ENCODE data around the gene CHTOP. TPM values are rescaled to one million over a fixed set of nuclear protein-coding genes. Genes with fewer than 3 reads are reported as not detected.
"Not testable (repeated sequence)": the region's sequence is repeated elsewhere in the genome, so short reads cannot be mapped to it uniquely, and the experiment has no call there.

CHTOP gene
- total RNA-seq, 1 experiment from 2014 or later: 64.6 TPM

DNA sequence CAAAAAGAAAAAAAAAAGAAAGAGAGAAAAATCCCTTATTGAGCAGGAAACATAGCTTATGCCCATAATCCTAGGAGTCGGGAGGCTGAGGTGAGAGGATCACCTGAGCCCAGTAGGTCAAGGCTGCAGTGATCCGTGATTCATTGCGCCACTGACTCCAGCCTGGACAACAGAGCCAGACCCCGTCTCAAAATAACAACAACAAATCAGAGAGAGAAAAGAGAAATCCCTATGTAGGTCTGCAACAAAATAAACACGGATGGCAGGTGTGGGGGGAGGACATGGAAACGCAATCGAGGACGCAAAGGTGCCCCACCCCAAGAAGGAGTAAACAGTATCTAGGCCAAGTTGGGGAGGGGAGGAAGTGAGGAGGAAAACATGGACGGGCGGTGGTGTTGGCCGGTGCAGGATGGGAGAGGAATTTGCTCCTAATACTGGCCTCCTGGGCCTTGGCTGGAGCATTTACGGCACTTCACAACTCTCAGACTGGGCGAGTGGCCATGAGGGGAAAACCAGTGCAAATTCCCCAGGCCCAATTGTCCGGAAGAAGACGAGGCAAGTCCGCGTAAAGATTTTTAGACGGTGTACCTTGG is 609 bp upstream of the CHTOP start:
- Histone ChIP-seq H3K27ac (ENCODE audit: low read length) (no peak overlapping the region), H3K9me2 (replicated peaks; ENCODE audit: insufficient read depth, low read length) (no peaks in the 10 kb centered on the region), H3K27me3 (ENCODE audit: low read length) (no peaks in the 10 kb centered on the region), H3K36me3 (ENCODE audit: insufficient read depth, low read length) (peaks cover 24% of the 10 kb centered on the region), H3K79me2 (ENCODE audit: low read length) (peaks cover 34% of the 10 kb centered on the region), H3K4me2 (ENCODE audit: low read depth, low read length, poor library complexity, severe bottlenecking) (no peak overlapping the region), H3K9me3 (ENCODE audit: low read length) (no peaks in the 10 kb centered on the region), H3K4me3 (ENCODE audit: low read length) (no peak overlapping the region), H3K9ac (ENCODE audit: low read length) (no peak overlapping the region), H2AFZ (ENCODE audit: low read length) (no peak overlapping the region), H3K4me1 (ENCODE audit: low read length) (peaks cover 19% of the 10 kb centered on the region), H4K20me1 (ENCODE audit: insufficient read depth, low read depth, low read length) (peaks cover 3% of the 10 kb centered on the region; the same call in 1 of the 2 replicates)
- no peak for DNase-seq

DNA sequence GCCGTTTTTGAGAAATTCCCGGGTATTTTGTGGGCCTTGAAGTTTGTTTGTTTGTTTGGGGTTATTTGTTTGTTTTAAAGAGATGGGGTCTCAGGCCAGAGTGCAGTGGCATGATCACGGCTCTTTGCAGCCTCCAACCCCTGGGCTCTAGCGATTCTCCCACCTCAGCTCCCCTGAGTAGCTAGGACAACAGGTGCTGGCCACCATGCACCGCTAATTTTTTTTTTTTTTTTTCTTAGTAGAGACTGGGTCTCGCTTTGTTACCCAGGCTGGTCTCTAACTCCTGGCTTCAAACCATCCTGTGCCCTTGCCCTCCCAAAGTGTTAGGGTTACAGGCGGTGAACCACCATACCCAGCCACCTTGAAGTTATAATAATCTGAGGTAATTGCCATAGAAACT is 2.0 kb downstream of the CHTOP start:
- H3K9ac ChIP-seq (ENCODE audit: low read length): no peak overlapping the region
- peaks cover 45% of the 10 kb centered on the region for H3K36me3 ChIP-seq (ENCODE audit: insufficient read depth, low read length)
- peak overlapping the region; percentile 74 for H3K4me2 ChIP-seq (ENCODE audit: low read depth, low read length, poor library complexity, severe bottlenecking)
- H3K4me1 ChIP-seq (ENCODE audit: low read length): peaks cover 14% of the 10 kb centered on the region
- no peak overlapping the region for H3K27ac ChIP-seq (ENCODE audit: low read length)
- H3K4me3 ChIP-seq (ENCODE audit: low read length): peak overlapping the region; percentile 93; the same call in 1 of the 2 replicates
- H3K79me2 ChIP-seq (ENCODE audit: low read length): peaks cover 37% of the 10 kb centered on the region
- DNase-seq: no peak
- no peaks in the 10 kb centered on the region for H3K9me2 ChIP-seq (replicated peaks; ENCODE audit: insufficient read depth, low read length)
- H4K20me1 ChIP-seq (ENCODE audit: insufficient read depth, low read depth, low read length): peaks cover 3% of the 10 kb centered on the region; the same call in 1 of the 2 replicates
- no peak overlapping the region for H2AFZ ChIP-seq (ENCODE audit: low read length)
- H3K27me3 ChIP-seq (ENCODE audit: low read length): no peaks in the 10 kb centered on the region
- H3K9me3 ChIP-seq (ENCODE audit: low read length): no peaks in the 10 kb centered on the region

DNA sequence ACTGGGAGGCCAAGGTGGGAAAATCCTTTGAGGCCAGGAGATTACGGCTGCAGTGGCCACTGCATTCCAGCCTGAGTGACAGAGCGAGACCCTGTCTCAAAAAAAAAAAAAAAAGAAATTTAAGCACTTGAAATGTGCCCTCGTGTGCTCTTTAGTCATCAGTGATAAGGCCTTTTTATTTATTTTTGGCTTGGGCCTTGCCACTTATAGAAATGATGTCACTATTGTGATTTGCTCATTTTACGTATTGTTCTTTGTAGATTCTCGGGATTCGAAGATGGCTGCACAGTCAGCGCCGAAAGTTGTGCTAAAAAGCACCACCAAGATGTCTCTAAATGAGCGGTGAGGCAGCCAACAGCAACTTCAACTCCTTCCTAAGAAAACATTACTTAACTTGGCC is 2.4 kb downstream of the CHTOP start:
- Histone ChIP-seq H4K20me1 (ENCODE audit: insufficient read depth, low read depth, low read length) (peaks cover 3% of the 10 kb centered on the region; the same call in 1 of the 2 replicates), H3K9me3 (ENCODE audit: low read length) (no peaks in the 10 kb centered on the region), H3K4me3 (ENCODE audit: low read length) (no peak overlapping the region), H3K4me2 (ENCODE audit: low read depth, low read length, poor library complexity, severe bottlenecking) (no peak overlapping the region), H3K79me2 (ENCODE audit: low read length) (peaks cover 37% of the 10 kb centered on the region), H2AFZ (ENCODE audit: low read length) (no peak overlapping the region), H3K36me3 (ENCODE audit: insufficient read depth, low read length) (peaks cover 49% of the 10 kb centered on the region), H3K27ac (ENCODE audit: low read length) (no peak overlapping the region), H3K27me3 (ENCODE audit: low read length) (no peaks in the 10 kb centered on the region), H3K9ac (ENCODE audit: low read length) (no peak overlapping the region), H3K9me2 (replicated peaks; ENCODE audit: insufficient read depth, low read length) (no peaks in the 10 kb centered on the region), H3K4me1 (ENCODE audit: low read length) (peaks cover 14% of the 10 kb centered on the region)
- DNase-seq: no peak

DNA sequence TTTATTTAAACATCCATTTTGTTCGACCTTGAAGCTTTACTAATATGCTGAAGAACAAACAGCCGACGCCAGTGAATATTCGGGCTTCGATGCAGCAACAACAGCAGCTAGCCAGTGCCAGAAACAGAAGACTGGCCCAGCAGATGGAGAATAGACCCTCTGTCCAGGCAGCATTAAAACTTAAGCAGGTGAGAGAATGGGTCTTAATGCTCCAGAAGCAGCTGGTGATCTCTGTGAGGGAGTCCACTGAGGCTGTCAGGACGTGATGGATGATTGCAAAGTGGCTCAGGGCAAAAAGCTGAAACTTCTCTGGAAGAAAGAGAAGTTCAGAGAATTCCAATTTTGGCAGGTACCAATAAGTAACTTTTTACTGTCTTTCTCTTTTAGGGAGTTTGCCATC is 4.4 kb downstream of the CHTOP start:
- Histone ChIP-seq H3K4me2 (ENCODE audit: low read depth, low read length, poor library complexity, severe bottlenecking) (no peak overlapping the region), H3K9ac (ENCODE audit: low read length) (no peak overlapping the region), H3K4me1 (ENCODE audit: low read length) (peaks cover 14% of the 10 kb centered on the region), H2AFZ (ENCODE audit: low read length) (no peak overlapping the region), H3K27ac (ENCODE audit: low read length) (no peak overlapping the region), H3K9me2 (replicated peaks; ENCODE audit: insufficient read depth, low read length) (no peaks in the 10 kb centered on the region), H3K27me3 (ENCODE audit: low read length) (no peaks in the 10 kb centered on the region), H4K20me1 (ENCODE audit: insufficient read depth, low read depth, low read length) (peaks cover 12% of the 10 kb centered on the region; the same call in 1 of the 2 replicates), H3K36me3 (ENCODE audit: insufficient read depth, low read length) (peaks cover 66% of the 10 kb centered on the region), H3K4me3 (ENCODE audit: low read length) (no peak overlapping the region), H3K79me2 (ENCODE audit: low read length) (peaks cover 37% of the 10 kb centered on the region), H3K9me3 (ENCODE audit: low read length) (no peaks in the 10 kb centered on the region)
- no peak for DNase-seq

DNA sequence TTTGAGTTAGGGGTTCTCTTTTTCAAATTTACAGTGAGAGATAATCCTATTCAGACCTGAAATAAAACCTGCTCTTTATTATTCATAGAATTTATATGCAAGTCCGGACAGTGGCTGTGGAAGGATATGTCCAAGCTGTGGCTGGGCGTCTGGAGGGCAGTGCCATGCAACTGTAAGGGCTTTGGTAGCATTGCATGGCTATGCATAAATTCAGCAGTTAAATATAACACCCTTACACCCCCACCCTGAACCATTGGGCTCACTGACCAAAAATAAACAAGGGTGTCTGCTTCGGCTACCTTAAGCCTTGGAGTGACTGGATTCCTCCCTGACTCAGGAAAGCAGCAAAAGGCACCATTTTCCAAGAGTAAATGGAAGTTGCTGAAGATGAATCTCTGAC is 5.4 kb downstream of the CHTOP start:
- Histone ChIP-seq H3K4me1 (ENCODE audit: low read length) (peaks cover 14% of the 10 kb centered on the region), H3K9me2 (replicated peaks; ENCODE audit: insufficient read depth, low read length) (no peaks in the 10 kb centered on the region), H3K27ac (ENCODE audit: low read length) (no peak overlapping the region), H3K79me2 (ENCODE audit: low read length) (peaks cover 36% of the 10 kb centered on the region), H3K4me3 (ENCODE audit: low read length) (no peak overlapping the region), H2AFZ (ENCODE audit: low read length) (no peak overlapping the region), H3K9me3 (ENCODE audit: low read length) (no peaks in the 10 kb centered on the region), H3K4me2 (ENCODE audit: low read depth, low read length, poor library complexity, severe bottlenecking) (no peak overlapping the region), H3K36me3 (ENCODE audit: insufficient read depth, low read length) (peaks cover 77% of the 10 kb centered on the region), H3K9ac (ENCODE audit: low read length) (no peak overlapping the region), H4K20me1 (ENCODE audit: insufficient read depth, low read depth, low read length) (peaks cover 12% of the 10 kb centered on the region; the same call in 1 of the 2 replicates), H3K27me3 (ENCODE audit: low read length) (no peaks in the 10 kb centered on the region)
- DNase-seq: no peak

DNA sequence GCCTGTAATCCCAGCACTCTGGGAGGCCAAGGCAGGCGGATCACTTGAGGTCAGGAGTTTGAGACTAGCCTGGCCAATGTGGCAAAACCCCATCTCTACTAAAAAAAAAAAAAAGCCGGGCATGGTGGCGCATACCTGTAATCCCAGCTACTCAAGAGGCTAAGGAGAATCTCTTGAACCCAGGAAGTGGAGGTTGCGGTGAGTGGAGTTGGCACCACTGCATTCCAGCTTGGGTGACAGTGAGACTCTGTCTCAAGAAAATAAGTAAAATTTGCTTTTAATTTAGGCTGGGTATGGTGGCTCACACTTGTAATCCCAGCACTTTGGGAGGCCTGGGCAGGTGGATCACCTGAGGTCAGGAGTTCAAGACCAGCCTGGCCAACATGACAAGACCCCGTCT is 6.3 kb downstream of the CHTOP start:
- Histone ChIP-seq H3K79me2 (ENCODE audit: low read length) (peaks cover 27% of the 10 kb centered on the region), H4K20me1 (ENCODE audit: insufficient read depth, low read depth, low read length) (peaks cover 12% of the 10 kb centered on the region; the same call in 1 of the 2 replicates), H3K36me3 (ENCODE audit: insufficient read depth, low read length) (peaks cover 86% of the 10 kb centered on the region)
- H3K4me2 ChIP-seq (ENCODE audit: low read depth, low read length, poor library complexity, severe bottlenecking); H3K9me3 ChIP-seq (ENCODE audit: low read length); H2AFZ ChIP-seq (ENCODE audit: low read length); H3K9me2 ChIP-seq (replicated peaks; ENCODE audit: insufficient read depth, low read length); H3K27ac ChIP-seq (ENCODE audit: low read length); H3K9ac ChIP-seq (ENCODE audit: low read length); H3K4me3 ChIP-seq (ENCODE audit: low read length); H3K27me3 ChIP-seq (ENCODE audit: low read length); DNase-seq; H3K4me1 ChIP-seq (ENCODE audit: low read length): not testable (repeated sequence)

DNA sequence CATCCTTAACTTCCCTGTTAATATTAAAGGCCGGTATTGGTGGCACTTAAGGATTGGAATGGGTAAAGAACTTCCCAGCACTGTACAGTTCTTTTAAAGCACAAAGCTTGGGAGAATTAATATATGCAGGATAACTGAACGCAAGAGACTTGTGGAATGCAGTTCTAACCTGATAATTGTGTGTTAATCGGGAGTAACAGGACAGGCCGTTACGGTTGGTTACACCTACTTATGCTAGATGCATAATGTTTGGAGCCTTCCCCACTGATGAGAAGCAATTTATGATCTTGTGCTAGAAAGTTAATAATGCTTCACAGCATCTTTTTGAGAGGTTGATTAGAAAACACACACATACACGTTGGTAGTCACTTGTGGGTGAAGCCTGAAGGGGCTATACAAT is 7.0 kb downstream of the CHTOP start:
- Histone ChIP-seq H3K36me3 (ENCODE audit: insufficient read depth, low read length) (peaks cover 90% of the 10 kb centered on the region), H3K9me3 (ENCODE audit: low read length) (no peaks in the 10 kb centered on the region), H3K27ac (ENCODE audit: low read length) (no peak overlapping the region), H4K20me1 (ENCODE audit: insufficient read depth, low read depth, low read length) (peaks cover 10% of the 10 kb centered on the region; the same call in 1 of the 2 replicates), H3K9me2 (replicated peaks; ENCODE audit: insufficient read depth, low read length) (no peaks in the 10 kb centered on the region), H3K4me1 (ENCODE audit: low read length) (peaks cover 3% of the 10 kb centered on the region; the same call in 1 of the 2 replicates), H3K9ac (ENCODE audit: low read length) (no peak overlapping the region), H2AFZ (ENCODE audit: low read length) (no peak overlapping the region), H3K4me3 (ENCODE audit: low read length) (no peak overlapping the region), H3K79me2 (ENCODE audit: low read length) (peaks cover 20% of the 10 kb centered on the region), H3K4me2 (ENCODE audit: low read depth, low read length, poor library complexity, severe bottlenecking) (no peak overlapping the region), H3K27me3 (ENCODE audit: low read length) (no peaks in the 10 kb centered on the region)
- no peak for DNase-seq

DNA sequence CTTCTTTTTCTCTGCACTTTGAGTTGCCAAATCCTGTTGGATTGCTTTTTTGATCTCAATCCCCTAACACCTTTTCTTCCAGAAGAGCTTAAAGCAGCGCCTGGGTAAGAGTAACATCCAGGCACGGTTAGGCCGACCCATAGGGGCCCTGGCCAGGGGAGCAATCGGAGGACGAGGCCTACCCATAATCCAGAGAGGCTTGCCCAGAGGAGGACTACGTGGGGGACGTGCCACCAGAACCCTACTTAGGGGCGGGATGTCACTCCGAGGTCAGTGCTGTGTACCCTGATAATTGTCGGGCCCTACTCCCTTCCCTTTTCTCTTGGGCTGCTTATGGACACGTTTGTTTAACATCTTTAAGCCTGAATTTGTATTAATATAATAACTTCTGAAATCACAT is 8.3 kb downstream of the CHTOP start:
- no peaks in the 10 kb centered on the region for H3K9me3 ChIP-seq (ENCODE audit: low read length)
- no peaks in the 10 kb centered on the region for H3K9me2 ChIP-seq (replicated peaks; ENCODE audit: insufficient read depth, low read length)
- H3K79me2 ChIP-seq (ENCODE audit: low read length): peaks cover 9% of the 10 kb centered on the region; the same call in 1 of the 2 replicates
- 0 out of 2 replicates have a peak, but pooled peaks cover 9% of the 10 kb centered on the region for H4K20me1 ChIP-seq (ENCODE audit: insufficient read depth, low read depth, low read length)
- no peak overlapping the region for H3K9ac ChIP-seq (ENCODE audit: low read length)
- H3K36me3 ChIP-seq (ENCODE audit: insufficient read depth, low read length): peaks cover 78% of the 10 kb centered on the region
- no peak overlapping the region for H2AFZ ChIP-seq (ENCODE audit: low read length)
- no peaks in the 10 kb centered on the region for H3K27me3 ChIP-seq (ENCODE audit: low read length)
- H3K4me1 ChIP-seq (ENCODE audit: low read length): no peaks in the 10 kb centered on the region
- H3K4me3 ChIP-seq (ENCODE audit: low read length): no peak overlapping the region
- no peak overlapping the region for H3K4me2 ChIP-seq (ENCODE audit: low read depth, low read length, poor library complexity, severe bottlenecking)
- DNase-seq: no peak
- no peak overlapping the region for H3K27ac ChIP-seq (ENCODE audit: low read length)

All from Karpas-422 (cell line).